NB4 (cell line): Measurements from ENCODE around the gene PNLIPRP2.

Experiments
- CTCF ChIP-seq: IDR thresholded peaks from one replicate; pipeline ENCODE4 v1.5.1; 2012; ENCODE audit warnings: low read depth, low read length
- MAX ChIP-seq: IDR thresholded peaks from 2 replicates; pipeline ENCODE4 v1.6.1; 2011; ENCODE audit warnings: low read depth, low read length
- MYC ChIP-seq: IDR thresholded peaks from 2 replicates; pipeline ENCODE4 v1.6.1; 2011; ENCODE audit warnings: low read depth, low read length
- POLR2A ChIP-seq: IDR thresholded peaks from 2 replicates; pipeline ENCODE4 v1.6.1; 2011; ENCODE audit warnings: mild to moderate bottlenecking; ENCODE audit not compliant: insufficient read length; ENCODE audit errors: extremely low read depth

- TF ChIP-seq MAX = no peak
- no peak for TF ChIP-seq CTCF
- TF ChIP-seq POLR2A = no peak
- TF ChIP-seq MYC = no peak
These were observed 12.5 kb downstream of the PNLIPRP2 start for GRCh38 chr10:116633216-116633600.
